GM19240 (cell line): ENCODE data around the gene HAPLN3.

Experiments used
- DNase-seq: peaks from one replicate; pipeline ENCODE4 v3.0.0; 2011; ENCODE audit warnings: low spot score; ENCODE audit not compliant: insufficient read length

The HAPLN3 gene

GRCh38 chr15:88832820-88833730, 62.3 kb downstream of the HAPLN3 start:
- no peak for DNase-seq

- no peak for DNase-seq
Measured at GRCh38 chr15:88830016-88830415, 65.3 kb downstream of the HAPLN3 start.

GRCh38 chr15:88828791-88829190, 66.6 kb downstream of the HAPLN3 start:
- DNase-seq = no peak
